Astrocyte of the spinal cord (primary cell): ENCODE measurements around the gene ACVR1.

Experiments used
- DNase-seq: peaks from one replicate; pipeline ENCODE4 v3.0.0; 2011; ENCODE audit warnings: low read depth, low spot score
- H3K4me3 ChIP-seq: 2 replicates; pipeline ENCODE4 v1.5.1; 2011; ENCODE audit warnings: low read depth, mild to moderate bottlenecking, low read length, moderate library complexity
- CTCF ChIP-seq: IDR thresholded peaks from 2 replicates; pipeline ENCODE4 v1.5.1; 2012; ENCODE audit warnings: low read depth, mild to moderate bottlenecking, low read length, inconsistent platforms
- in situ Hi-C: cut with HindIII; loops from 2 replicates; pipeline ENCODE4 v1.10.0; 2017; ENCODE audit warnings: low sequenced_read_pairs

ACVR1 gene

DNA sequence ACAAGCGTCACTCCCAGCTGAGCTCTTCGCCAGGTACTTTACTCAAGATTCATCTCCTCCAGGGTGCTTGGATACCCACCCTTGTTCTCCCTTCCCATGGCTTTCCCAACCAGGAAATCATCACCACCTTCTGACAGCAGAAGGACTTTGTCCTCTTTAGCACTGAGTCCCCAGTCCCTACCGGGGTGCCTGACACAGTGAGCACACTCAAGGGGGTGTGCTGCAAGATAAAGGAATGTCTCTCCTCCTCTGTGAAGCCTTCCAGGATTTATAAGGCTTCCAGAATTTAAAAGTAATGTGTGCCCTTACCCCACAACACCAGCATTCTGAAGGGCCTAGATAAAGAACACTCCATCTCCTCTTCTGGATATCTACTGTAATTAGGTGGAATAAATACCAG is 39.6 kb downstream of the ACVR1 start:
- TF ChIP-seq CTCF, result no peak
- no peak for DNase-seq
- no peak overlapping the region for H3K4me3 ChIP-seq
- in situ Hi-C loops, result no loop called here

GRCh38 chr2:157835425-157835824 is 40.7 kb downstream of the ACVR1 start:
- no peak for DNase-seq
- TF ChIP-seq CTCF, result no peak
- no peak overlapping the region for H3K4me3 ChIP-seq
- in situ Hi-C loops, result no loop called here

DNA sequence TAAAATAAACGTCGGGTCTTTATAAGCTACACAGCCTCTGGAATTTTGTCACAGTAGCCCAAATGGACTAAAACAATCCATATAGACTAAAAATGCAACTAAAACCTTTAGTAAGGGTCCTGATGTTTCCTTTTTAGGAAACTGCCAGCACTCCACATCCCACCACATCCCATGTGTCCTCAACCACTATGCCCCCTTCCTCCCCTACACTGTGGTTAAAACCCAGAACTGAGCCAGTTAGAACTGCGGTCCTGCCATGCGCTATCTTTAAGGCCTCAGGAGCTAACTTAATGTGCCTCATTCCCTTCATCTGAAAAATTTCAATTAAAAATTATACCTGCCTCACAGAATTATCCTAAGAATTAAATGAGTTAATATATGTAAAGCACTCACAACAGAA is 41.1 kb downstream of the ACVR1 start:
- no peak overlapping the region for H3K4me3 ChIP-seq
- no peak for DNase-seq
- TF ChIP-seq CTCF, result no peak
- in situ Hi-C loops, result no loop called here

DNA sequence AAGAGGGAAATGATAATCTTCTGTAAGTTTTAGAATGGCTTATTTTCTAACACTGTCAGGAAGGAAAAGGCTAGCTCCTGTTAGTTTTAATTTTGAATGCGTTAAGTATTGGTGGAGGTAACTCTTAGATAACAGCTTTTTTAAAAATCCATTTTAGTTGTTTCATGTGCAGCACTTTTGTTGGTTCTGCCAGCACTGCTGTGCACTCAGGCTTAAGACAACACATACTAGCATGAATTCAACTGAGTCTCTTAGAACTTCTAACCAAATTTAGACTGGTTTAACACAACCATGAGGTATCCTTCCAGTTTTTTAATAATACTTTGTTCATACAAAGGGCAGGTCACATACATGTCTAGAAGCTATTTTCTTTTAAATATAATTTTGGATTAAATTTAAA is 42.4 kb downstream of the ACVR1 start:
- no peak overlapping the region for H3K4me3 ChIP-seq
- no peak for TF ChIP-seq CTCF
- in situ Hi-C loops, result no loop called here
- no peak for DNase-seq

- in situ Hi-C loops, result no loop called here
- peak; percentile 54 for DNase-seq
- no peak for TF ChIP-seq CTCF
- no peak overlapping the region for H3K4me3 ChIP-seq
These were observed 44.4 kb downstream of the ACVR1 start for GRCh38 chr2:157831573-157832315.

- peak; percentile 89 for DNase-seq
- TF ChIP-seq CTCF, result no peak
- H3K4me3 ChIP-seq, result no peak overlapping the region
- in situ Hi-C loops, result no loop called here
These were observed 45.2 kb downstream of the ACVR1 start for GRCh38 chr2:157830696-157831570.
